Glomerular visceral epithelial cell (primary cell): ENCODE measurements around the gene TRIM24.
"Not testable (repeated sequence)": the region's sequence is repeated elsewhere in the genome, so short reads cannot be mapped to it uniquely, and the experiment has no call there.

Source experiments
- DNase-seq: peaks from one replicate; pipeline ENCODE4 v3.0.0-alpha.2; 2016; ENCODE audit errors: extremely low spot score

Gene TRIM24

DNA sequence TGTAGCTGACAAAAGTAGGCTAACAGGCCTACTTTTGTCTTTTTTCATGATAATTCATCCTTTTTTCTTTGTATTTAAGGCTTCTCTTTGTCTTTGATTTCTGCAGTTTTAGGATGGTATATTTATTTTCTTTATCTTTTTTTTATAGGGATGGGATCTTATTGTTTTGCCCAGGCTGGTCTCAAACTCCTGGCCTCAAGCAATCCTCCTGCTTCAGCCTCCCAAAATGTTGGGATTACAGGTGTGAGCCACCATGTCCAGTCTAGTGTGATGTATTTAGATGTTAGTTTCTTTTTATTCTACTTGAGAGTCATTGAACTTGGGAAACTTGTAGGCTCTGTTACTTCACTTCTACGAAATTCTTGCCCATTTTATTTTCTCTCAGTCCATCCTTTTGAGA is 35.4 kb downstream of the TRIM24 start:
- DNase-seq, result no peak

- no peak for DNase-seq
These were observed 39.3 kb downstream of the TRIM24 start for GRCh38 chr7:138499340-138499739.

DNA sequence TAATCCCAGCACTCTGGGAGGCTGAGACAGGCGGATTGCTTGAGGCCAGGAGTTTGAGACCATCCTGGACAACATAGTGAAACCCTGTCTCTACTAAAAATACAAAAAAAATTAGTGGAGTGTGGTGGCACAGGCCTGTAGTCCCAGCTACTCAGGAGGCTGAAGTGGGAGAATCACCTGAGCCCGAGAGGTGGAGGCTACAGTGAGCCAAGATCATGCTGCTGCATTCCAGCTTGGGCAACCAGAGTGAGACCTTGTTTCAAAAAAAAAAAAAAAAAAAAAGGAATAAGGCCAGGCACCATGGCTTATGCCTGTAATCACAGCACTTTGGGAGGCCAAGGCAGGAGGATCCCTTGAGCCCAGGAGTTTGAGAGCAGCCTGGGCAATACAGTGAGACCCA is 40.2 kb downstream of the TRIM24 start:
- DNase-seq, result not testable (repeated sequence)

GRCh38 chr7:138500892-138501291 is 40.8 kb downstream of the TRIM24 start:
- no peak for DNase-seq

- no peak for DNase-seq
These were observed 42.1 kb downstream of the TRIM24 start for GRCh38 chr7:138502023-138502767.

- DNase-seq, result no peak
These were observed 45.4 kb downstream of the TRIM24 start for GRCh38 chr7:138505361-138505873.

- no peak for DNase-seq
These were observed 46.7 kb downstream of the TRIM24 start for GRCh38 chr7:138506764-138507163.

DNA sequence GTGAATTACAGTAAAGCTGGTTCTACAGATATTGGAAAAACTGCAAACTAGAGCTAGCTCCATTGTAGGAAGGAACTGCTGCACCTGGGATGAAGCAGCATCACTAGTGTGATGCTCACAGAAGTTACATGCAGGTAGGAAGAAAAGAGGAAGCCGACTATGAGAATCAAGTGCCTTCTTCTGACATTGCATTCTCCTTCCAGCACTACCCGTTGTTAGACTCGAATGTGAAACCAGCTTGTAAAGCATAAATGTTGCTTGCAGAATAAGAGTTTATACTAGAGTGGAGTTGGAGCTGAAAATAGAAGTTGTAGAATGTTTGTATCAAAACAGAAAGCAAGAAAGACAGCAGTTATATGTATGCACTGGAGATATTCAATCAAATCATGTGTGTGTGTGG is 49.9 kb downstream of the TRIM24 start:
- no peak for DNase-seq

DNA sequence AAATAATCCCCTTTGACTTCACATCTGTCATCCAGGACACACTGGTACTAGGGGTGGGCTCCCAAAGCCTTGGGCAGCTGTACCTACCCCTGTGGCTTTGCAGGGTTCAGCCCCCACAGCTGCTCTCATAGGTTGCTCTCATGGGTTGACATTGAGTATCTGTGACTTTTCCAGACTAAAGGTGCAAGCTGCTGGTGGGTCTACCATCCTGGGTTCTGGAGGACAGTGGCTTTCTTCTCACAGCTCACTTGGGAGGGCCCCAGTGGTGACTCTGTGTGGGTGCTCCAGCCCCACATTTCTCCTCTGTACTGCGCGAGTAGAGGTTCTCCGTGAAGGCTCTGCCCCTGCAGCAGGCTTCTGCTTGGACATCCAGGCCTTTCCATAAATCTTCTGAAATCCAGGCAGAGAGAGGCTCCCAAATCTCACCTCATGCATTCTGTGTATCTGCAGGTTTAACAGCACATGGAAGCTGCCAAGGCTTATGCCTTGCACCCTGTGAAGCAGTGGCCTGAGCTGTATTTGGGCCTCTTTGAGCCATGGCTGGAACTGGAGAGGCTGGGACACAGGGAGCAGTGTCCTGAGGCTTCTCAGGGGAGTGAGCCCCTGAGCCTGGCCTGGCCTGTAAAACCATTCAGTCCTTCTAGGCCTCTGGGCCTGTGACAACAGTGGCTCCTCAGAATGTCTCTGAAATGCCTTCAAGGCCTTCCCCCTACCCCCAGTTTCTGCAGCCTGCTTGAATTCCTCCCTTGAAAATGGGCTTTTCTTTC is 52.2 kb downstream of the TRIM24 start:
- no peak for DNase-seq

GRCh38 chr7:138512885-138513284 is 52.8 kb downstream of the TRIM24 start:
- no peak for DNase-seq

DNA sequence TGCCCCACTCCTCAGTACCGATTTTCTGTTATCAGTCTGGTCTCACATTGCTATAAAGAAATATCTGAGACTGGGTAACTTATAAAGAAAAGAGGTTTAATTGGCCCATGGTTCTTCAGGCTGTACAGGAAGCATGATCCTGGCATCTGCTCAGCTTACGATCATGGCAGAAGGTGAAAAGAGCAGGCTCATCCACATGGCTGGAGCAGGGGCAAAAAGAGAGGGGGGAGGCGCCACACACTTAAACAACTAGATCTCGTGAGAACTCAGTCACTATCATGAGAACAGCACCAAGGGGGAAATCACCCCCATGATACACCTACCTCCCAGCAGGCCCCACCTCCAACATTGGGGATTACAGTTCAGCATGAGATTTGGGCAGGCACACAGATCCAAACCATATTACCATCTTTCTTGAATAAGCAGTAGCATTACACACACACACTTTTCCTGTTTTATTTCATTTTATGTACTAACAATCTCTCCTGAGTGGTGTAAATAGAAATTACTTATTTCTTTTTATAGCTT is 53.3 kb downstream of the TRIM24 start:
- DNase-seq, result no peak

GRCh38 chr7:138514044-138514443 is 54.0 kb downstream of the TRIM24 start:
- DNase-seq, result no peak

DNA sequence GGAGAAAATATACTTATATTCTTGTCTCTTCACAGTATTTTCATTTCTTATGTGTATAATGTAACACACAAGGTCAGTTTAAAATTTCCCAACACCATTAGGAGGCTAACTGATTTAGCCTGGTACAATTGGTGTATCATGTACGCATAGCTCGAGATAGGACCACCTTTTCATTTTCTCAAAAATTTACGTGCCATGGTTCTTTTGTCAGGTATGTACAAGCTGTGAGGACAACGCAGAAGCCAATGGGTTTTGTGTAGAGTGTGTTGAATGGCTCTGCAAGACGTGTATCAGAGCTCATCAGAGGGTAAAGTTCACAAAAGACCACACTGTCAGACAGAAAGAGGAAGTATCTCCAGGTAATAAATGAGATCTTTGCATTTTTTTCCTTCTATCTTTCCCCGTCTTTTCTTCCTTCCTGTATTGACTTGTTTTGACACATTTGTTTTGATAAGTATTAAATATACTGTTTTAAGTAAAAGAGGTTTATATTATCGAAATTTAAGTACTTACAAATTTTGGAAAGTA is 55.0 kb downstream of the TRIM24 start:
- no peak for DNase-seq

GRCh38 chr7:138519061-138519798 is 59.2 kb downstream of the TRIM24 start:
- DNase-seq, result no peak

DNA sequence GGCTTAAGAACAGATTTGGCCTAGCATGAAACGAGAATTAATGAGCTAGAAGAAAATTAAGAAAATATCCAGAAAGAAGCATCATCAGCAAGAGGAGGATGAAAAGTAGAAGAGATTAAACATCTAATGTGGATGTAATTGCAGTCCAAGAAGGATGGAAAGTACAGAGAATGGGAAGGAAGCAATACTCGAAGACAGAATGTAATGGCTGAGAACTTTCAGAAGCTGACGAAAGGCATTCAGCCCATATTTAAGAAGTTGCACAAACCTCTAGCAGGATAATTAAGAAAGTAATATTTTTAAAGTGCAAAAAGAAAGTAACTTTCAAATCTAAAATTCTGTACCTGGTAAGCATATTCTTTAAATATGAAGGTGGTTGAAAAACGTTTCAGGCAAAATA is 60.7 kb downstream of the TRIM24 start:
- DNase-seq, result no peak

DNA sequence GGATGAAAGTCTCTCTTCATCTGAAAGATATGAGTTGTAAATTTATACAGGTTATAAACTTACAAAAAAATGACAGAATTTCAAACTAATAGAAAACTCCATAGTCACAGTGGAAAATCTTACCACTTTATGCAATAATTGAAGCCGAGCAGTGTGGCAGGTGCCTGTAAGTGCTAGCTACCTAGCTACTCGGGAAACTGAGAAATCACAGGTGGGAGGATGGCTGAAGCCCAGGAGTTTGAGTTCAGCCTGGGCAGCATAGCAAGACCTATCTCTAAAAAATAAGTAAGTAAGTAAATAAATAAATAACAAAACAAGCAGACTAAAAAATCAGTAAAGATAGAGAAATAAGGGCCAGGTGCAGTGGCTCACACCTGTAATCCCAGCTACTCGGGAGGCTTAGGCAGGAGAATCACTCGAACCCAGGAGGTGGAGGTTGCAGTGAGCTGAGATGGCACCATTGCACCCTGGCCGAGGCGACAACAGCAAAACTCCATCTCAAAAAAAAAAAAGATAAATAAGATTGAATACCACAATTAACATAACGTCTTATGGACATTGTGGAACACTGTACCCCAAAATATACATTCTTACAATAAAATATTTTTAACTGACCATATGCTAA is 61.9 kb downstream of the TRIM24 start:
- DNase-seq, result no peak

DNA sequence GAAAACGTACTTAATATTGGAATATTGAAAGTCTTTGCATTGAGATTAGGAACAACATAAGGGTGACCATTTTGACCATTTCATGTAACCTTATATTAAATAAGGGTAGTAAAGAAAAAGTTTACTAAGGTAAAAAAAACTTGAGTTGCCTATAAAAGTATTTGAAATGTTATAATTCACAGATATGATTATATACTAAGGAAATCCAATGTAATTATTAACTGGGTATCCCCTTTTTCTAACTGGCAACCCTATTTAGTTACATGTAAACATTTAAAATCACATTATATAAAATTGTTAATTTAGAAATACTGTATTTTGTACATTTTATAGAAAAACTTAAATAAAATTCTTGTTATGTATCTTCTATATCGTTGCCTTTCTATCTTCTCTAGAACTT is 64.2 kb downstream of the TRIM24 start:
- no peak for DNase-seq

- DNase-seq, result no peak
These were observed 65.7 kb downstream of the TRIM24 start for GRCh38 chr7:138525757-138526156.

DNA sequence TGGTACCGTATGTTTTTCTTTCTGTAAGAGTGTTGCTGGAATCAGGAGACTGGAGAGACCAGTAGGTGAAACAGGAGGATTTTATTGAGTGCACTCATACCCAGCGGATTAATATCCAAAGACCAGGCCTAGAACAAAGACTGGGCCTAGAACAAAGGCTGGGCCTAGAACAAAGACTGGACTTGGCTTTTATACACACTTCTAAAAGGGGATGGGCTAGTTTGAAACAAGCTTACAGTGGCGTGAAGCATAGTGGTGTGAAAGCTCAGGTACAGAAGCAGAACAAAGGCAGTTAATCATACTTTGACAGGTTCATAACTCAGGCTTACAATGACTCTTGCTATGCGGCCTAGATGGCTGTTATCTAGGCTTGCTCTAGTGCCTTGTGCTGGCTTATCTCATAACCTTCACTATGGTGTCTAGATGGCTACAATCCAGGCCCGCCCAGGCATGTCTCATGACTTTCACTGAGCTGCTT is 67.7 kb downstream of the TRIM24 start:
- DNase-seq, result no peak

- not testable (repeated sequence) for DNase-seq
These were observed 76.8 kb downstream of the TRIM24 start for GRCh38 chr7:138536833-138537232.

DNA sequence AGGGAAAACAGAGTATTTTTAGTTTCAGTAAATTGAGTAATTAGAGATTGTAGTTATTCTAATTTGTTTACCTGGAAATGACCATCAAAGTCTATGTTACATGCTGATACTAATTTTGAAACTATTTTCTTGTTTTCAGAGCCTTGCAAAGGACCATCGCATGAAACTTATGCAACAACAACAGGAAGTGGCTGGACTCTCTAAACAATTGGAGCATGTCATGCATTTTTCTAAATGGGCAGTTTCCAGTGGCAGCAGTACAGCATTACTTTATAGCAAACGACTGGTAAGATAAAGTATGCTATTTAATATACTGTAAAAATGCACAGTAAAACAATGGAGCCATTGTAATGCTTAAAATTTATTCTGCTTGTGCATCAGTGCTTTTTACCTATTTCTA is 78.5 kb downstream of the TRIM24 start:
- DNase-seq, result no peak
